HG03196 (cell line): Measurements from ENCODE around the gene HNRNPH3.

Source experiments
- ATAC-seq: cut with Tn5 transposase; IDR thresholded peaks from one replicate; pipeline ENCODE4 v1.9.1; 2021; ENCODE audit not compliant: unreplicated experiment

HNRNPH3 gene

GRCh38 chr10:68371604-68372003, 39.7 kb downstream of the HNRNPH3 start:
- no peak for ATAC-seq

GRCh38 chr10:68385740-68386139, 53.9 kb downstream of the HNRNPH3 start:
- no peak for ATAC-seq
